Endothelial cell of umbilical vein (primary cell): ENCODE measurements around the gene TBC1D19. TPM values are rescaled to one million over a fixed set of nuclear protein-coding genes. Genes with fewer than 3 reads are reported as not detected.

Experiments used
- BruUV-seq: library from RNA; stranded (reverse); fragments of 400-500 nt; replicated peaks from 2 replicates; lab custom pipeline; 2021; lab: Mats Ljungman, UMichigan
- CTCF ChIA-PET: fragments of 300-600, 350-600 bp; sonication (Branson Sonifier 250); formaldehyde crosslinking; loops from one replicate; lab custom pipeline; 2021; ENCODE audit warnings: antibody characterized with exemption, inconsistent platforms; lab: Charles Lee
- POLR2A ChIA-PET: fragments of 300-600, 350-600 bp; sonication (Branson Sonifier 250); formaldehyde crosslinking; loops from one replicate; lab custom pipeline; 2021; ENCODE audit warnings: antibody characterized with exemption, inconsistent platforms; lab: Charles Lee
- DNase-seq: peaks from one replicate; pipeline ENCODE4 v3.0.0-alpha.2; 2011; ENCODE audit warnings: low read depth, low spot score
- FAIRE-seq: peaks from 2 replicates; lab custom pipeline; 2011; peaks lifted over from hg19 to GRCh38; lab: Jason Lieb, UNC
- H2AFZ ChIP-seq: 2 replicates; pipeline ENCODE4 v1.6.0; 2012; ENCODE audit warnings: low read depth, low read length, control low read depth, inconsistent platforms
- H3K27ac ChIP-seq: 2 replicates; pipeline ENCODE4 v1.5.1; 2011; ENCODE audit warnings: low read depth, mild to moderate bottlenecking, control low read depth, low read length, moderate library complexity; ENCODE audit not compliant: insufficient read depth
- H3K27me3 ChIP-seq, 2 experiments: 2 replicates each; pipeline versions ENCODE4 v1.6.0 to v1.6.1; 2011; ENCODE audit warnings: low read length in 2 of 2, mixed read lengths in 1 of 2; ENCODE audit not compliant: control insufficient read depth in 2 of 2, insufficient read depth in 2 of 2
- H3K36me3 ChIP-seq, 2 experiments: 2 replicates in 1 of 2; 3 replicates in 1 of 2; pipeline ENCODE4 v1.5.1; 2011; ENCODE audit warnings: low read length in 2 of 2, mild to moderate bottlenecking in 1 of 2, moderate library complexity in 1 of 2; ENCODE audit not compliant: control insufficient read depth in 2 of 2, insufficient read depth in 2 of 2; ENCODE audit errors: extremely low read depth in 1 of 2
- H3K4me1 ChIP-seq: 3 replicates; pipeline ENCODE4 v1.5.1; 2011; ENCODE audit warnings: mild to moderate bottlenecking, low read length; ENCODE audit not compliant: control insufficient read depth, insufficient read depth; ENCODE audit errors: extremely low read depth
- H3K4me2 ChIP-seq: 2 replicates; pipeline ENCODE4 v1.6.1; 2011; ENCODE audit warnings: low read length, control low read depth, mixed read lengths; ENCODE audit not compliant: insufficient read depth
- H3K4me3 ChIP-seq, 3 experiments: fragments of 200-600 bp in 1 of 3; sonication (generic), shearing (Covaris generic) in 1 of 3; replicated peaks in 1 of 3; 2 replicates each; pipeline ENCODE4 v1.5.1; 2011 to 2016; ENCODE audit warnings: control low read depth in 3 of 3, low read length in 3 of 3, mild to moderate bottlenecking in 2 of 3, inconsistent platforms in 1 of 3, low read depth in 1 of 3, moderate library complexity in 1 of 3; ENCODE audit not compliant: insufficient read depth in 1 of 3
- H3K79me2 ChIP-seq: 2 replicates; pipeline ENCODE4 v1.6.0; 2012; ENCODE audit warnings: low read length, inconsistent platforms; ENCODE audit not compliant: control insufficient read depth, insufficient read depth
- H3K9ac ChIP-seq: replicated peaks from 2 replicates; pipeline ENCODE3; 2011; ENCODE audit warnings: low read length, control low read depth; ENCODE audit not compliant: insufficient read depth; ENCODE audit errors: extremely low read depth
- H3K9me1 ChIP-seq: replicated peaks from 3 replicates; pipeline ENCODE4 v1.6.0; 2011; ENCODE audit warnings: mild to moderate bottlenecking, low read length; ENCODE audit not compliant: control insufficient read depth, insufficient read depth; ENCODE audit errors: extremely low read depth
- H3K9me3 ChIP-seq: replicated peaks from 2 replicates; pipeline ENCODE4 v1.5.1; 2012; ENCODE audit warnings: low read length, inconsistent platforms; ENCODE audit not compliant: control insufficient read depth, insufficient read depth
- H4K20me1 ChIP-seq: replicated peaks from 2 replicates; pipeline ENCODE3; 2011; ENCODE audit warnings: mild to moderate bottlenecking, low read length; ENCODE audit not compliant: control insufficient read depth, insufficient read depth; ENCODE audit errors: extremely low read depth
- CTCF ChIP-seq, 2 donors: IDR thresholded peaks; 1 replicate in 1 of 2; 2 replicates in 1 of 2; pipeline ENCODE4 v1.5.1; 2011; ENCODE audit warnings: low read length in 2 of 2, mild to moderate bottlenecking in 2 of 2, moderate library complexity in 2 of 2, control low read depth in 1 of 2, inconsistent platforms in 1 of 2, low read depth in 1 of 2; ENCODE audit not compliant: insufficient read depth in 1 of 2; ENCODE audit errors: extremely low read depth in 1 of 2
- EZH2 ChIP-seq: IDR thresholded peaks from 2 replicates; pipeline ENCODE4 v1.6.1; 2012; ENCODE audit warnings: borderline replicate concordance, low read depth, mild to moderate bottlenecking, moderate library complexity, low read length, inconsistent platforms; ENCODE audit not compliant: severe bottlenecking
- FOS ChIP-seq: IDR thresholded peaks from 2 replicates; pipeline ENCODE4 v1.6.1; 2011; ENCODE audit warnings: mild to moderate bottlenecking, low read length, moderate library complexity, borderline replicate concordance; ENCODE audit not compliant: insufficient read depth
- GATA2 ChIP-seq: IDR thresholded peaks from 2 replicates; pipeline ENCODE4 v1.7.0; 2011; ENCODE audit warnings: low read depth, mild to moderate bottlenecking, moderate library complexity, mixed read lengths, low read length; ENCODE audit not compliant: insufficient read length, insufficient read depth
- JUN ChIP-seq: IDR thresholded peaks from 2 replicates; pipeline ENCODE4 v1.6.1; 2011; ENCODE audit warnings: borderline replicate concordance, low read depth; ENCODE audit not compliant: insufficient read length, insufficient read depth
- MAX ChIP-seq: IDR thresholded peaks from 2 replicates; pipeline ENCODE4 v1.6.1; 2011; ENCODE audit not compliant: insufficient read depth, insufficient read length
- MYC ChIP-seq: IDR thresholded peaks from one replicate; pipeline ENCODE4 v1.6.1; 2011; ENCODE audit warnings: mild to moderate bottlenecking, low read depth, low read length
- POLR2A ChIP-seq: IDR thresholded peaks from 2 replicates; pipeline ENCODE4 v1.6.1; 2012; ENCODE audit warnings: low read depth, mild to moderate bottlenecking, control low read depth, low read length
- POLR2AphosphoS5 ChIP-seq: IDR thresholded peaks from 2 replicates; pipeline ENCODE4 v1.6.1; 2012; ENCODE audit warnings: low read depth, mild to moderate bottlenecking, control low read depth, low read length, moderate library complexity; ENCODE audit not compliant: insufficient read depth
- dilution Hi-C: fragments of 300-500 bp; cut with MboI; formaldehyde crosslinking; loops from one replicate; pipeline ENCODE4 v1.15.0; 2019; ENCODE audit warnings: low sequenced_read_pairs; ENCODE audit not compliant: extremely low pct_ligation_motif_present
- intact Hi-C: fragments of 100-400 bp; cut with micrococcal nuclease; formaldehyde crosslinking; loops from one replicate; pipeline ENCODE4 v1.10.0; 2022
- polyA plus RNA-seq, 4 experiments: library from polyadenylated mRNA; depleted of rRNA in 3 of 4; stranded (reverse) in 3 of 4; unstranded in 1 of 4; fragments of >200 nt; gene quantifications; 2 replicates each; pipeline versions ENCODE4 v1.2.1 to v1.2.3, GENCODE V29; 2011 to 2012; ENCODE audit warnings: missing spikeins in 1 of 4
- total RNA-seq: library from RNA; stranded (reverse); gene quantifications from 2 replicates; pipeline ENCODE4 v1.2.3, GENCODE V29; 2021

The TBC1D19 gene
- total and polyA plus RNA-seq, 2 donors (not counting 3 experiments of a cell fraction or from before 2014, with no cell fraction given): 4.4 to 5.9 TPM

- intact Hi-C loops (no loop called here), dilution Hi-C loops (no loop called here)
- Histone ChIP-seq H3K27ac (no peak overlapping the region), H3K27me3 (no peaks in the 10 kb centered on the region), H4K20me1 (no peaks in the 10 kb centered on the region), H3K4me2 (no peak overlapping the region), H2AFZ (no peak overlapping the region), H3K9ac (no peak overlapping the region), H3K4me3 (no peak overlapping the region), H3K36me3 (no peaks in the 10 kb centered on the region), H3K9me1 (no peaks in the 10 kb centered on the region), H3K4me1 (no peaks in the 10 kb centered on the region), H3K79me2 (no peaks in the 10 kb centered on the region), H3K9me3 (no peaks in the 10 kb centered on the region)
- FAIRE-seq (no peak), DNase-seq (no peak)
- ChIA-PET POLR2A (no interaction called here), CTCF (no interaction called here)
- no TSS peak for BruUV-seq
- TF ChIP-seq MYC (no peak), POLR2A (no peak), EZH2 (no peak), FOS (no peak), MAX (no peak), CTCF (IDR thresholded peaks at IDR 0.05; ENCODE audit: extremely low read depth in 1 of 2, insufficient read depth in 1 of 2, low read depth in 1 of 2, low read length in 2 of 2) (no peak), GATA2 (no peak), JUN (no peak), POLR2AphosphoS5 (no peak)
Observed at GRCh38 chr4:26632916-26633315, 49.0 kb downstream of the TBC1D19 start.
